COR-L47 (cell line): ENCODE results near the gene ARAP1.

Experiments used
- DNase-seq: peaks from one replicate; lab custom pipeline; 2025; lab: John Stamatoyannopoulos, UW

ARAP1 gene

DNA sequence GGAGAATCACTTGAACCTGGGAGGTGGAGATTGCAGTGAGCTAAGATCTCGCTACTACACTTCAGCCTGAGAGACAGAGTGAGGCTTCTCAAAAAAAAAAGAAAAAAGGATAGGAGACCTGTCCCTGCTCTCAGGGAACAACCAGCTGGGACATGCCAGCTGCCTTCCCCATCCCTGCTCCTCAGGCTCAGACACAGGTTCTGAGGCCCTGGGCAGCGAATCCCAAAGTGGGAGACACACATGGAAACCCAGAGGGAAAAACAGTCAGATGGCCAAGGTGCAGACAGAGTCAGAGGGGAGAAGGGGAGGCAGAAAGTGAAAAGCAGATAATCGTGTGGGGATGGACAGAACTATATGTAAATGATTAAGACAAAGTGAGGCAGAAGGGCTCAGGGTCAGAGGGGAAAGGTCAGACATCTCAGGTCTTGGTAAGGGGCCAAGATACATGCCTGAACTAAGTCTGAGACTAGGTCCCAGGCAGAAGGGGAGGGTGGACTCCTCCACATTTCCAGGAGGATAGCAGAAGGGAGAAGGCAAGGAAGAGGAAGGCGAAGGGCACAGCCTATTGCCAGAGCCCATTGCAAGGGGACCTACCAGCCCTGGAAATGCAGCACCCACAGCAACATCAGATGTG lies 27.4 kb upstream of the ARAP1 start:
- no peak for DNase-seq

GRCh38 chr11:72778535-72779494 lies 26.6 kb upstream of the ARAP1 start:
- DNase-seq: no peak

- no peak for DNase-seq
These were observed 25.6 kb upstream of the ARAP1 start for GRCh38 chr11:72777755-72778278.

GRCh38 chr11:72776844-72777754 lies 24.9 kb upstream of the ARAP1 start:
- DNase-seq: no peak

DNA sequence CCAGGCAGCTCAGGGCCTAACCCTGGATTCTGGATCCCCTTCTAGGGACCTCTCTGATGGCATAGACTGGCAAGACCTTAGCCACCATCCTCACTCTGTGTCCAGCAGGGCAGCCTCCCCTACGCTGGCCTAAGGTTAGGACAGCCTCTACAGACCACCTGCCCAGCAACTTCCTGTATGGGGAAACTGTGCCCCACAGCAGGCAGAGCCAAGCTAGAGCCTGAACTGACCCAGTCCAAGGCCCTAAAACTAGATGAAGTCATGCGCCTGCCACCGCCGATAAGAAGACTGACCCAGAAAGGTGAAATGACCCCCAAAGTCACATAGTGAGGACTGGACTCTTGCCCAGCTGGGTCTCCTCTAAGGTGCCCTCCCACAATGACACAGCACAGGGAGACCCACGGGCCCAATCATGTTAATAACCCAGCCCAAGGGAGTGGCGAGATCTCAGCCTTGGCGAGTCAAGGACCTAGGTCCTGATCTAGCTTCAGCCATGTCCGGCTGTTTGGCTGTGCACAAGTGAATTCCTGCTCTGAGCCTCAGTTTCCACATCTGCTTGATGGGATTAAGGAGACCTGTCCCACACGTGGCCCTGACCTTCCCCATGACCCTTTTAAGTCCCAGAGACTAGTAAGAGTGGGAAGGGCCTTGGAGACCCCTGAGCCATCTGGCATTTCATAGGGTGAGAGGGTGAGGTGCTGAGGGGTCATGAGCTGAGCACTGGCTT lies 24.1 kb upstream of the ARAP1 start:
- DNase-seq: no peak

DNA sequence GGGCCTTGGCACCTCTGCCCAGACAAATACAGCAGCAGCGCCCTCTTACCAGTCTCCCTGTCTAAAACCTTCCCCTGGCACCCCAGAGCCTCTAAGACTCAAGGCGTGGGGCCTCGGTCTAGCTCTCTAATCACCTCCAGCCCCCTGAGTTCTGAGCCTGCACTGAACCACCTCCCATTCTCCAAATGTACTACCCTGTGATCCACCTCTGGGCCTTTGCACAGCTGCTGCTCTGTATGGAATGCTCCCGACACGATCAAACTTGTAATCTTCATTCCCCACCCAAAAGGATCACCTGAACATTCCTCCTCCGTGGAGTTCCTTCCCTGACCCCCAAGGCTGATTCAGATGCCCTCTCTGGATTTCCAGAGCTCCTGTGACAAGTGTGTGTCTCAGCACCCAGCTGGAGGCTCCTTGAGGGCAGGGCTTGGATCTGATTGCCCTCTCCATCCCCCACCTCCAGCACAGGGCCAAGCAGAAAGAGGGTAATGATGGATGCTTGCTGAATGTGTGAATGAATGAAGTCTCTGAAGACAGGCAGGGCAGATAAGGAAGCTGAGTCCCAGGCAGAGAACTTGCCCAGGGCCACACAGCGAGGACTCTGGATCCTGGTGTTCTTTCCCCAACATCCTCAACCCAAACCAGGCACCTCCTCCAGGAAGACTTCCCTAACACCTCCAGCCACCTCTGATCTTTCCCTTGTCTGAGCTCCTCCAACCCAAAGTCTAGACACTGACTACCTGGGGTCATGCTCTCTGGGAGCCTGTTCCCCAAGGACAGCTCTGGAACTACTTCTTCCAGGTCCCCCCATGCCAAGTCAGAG lies 23.3 kb upstream of the ARAP1 start:
- no peak for DNase-seq

DNA sequence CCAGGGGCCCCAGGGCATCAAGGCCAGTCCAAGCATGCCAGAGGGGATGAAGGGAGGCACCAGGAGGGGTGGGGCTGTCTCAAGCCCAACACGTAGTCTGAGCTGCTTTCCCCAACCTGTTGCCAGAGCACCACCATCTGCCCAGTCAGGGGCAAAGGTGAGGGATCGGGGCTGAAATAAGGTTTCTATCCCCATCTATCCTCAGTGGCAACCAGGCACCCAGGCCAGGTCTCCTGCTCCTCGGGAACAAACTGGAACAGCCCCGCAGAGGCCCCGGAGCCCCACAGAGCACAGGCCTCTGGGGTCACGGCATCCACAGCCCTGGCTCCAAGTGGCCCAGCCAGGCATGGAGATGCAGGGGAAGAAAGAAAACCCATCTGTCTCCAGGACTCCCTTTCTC lies 22.3 kb upstream of the ARAP1 start:
- DNase-seq: no peak

- DNase-seq: no peak
These were observed 21.5 kb upstream of the ARAP1 start for GRCh38 chr11:72773696-72774095.

DNA sequence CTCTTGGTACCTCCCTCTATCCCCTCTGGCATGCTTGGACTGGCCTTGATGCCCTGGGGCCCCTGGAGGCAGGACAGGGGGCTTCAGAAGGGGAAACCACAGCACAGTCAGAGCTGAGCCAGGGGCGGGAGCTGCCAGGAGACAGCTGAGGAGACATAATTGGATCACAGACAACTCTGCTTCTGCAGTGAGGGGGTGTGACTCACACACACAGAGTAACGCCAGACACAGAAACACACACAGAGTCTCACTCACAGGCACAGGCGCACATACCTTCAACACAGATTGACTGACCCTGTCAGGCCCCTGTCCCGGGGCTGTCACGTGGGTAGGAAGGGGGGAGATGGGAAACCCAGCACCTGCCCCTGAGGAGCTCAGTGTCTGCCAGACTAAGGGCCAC lies 21.1 kb upstream of the ARAP1 start:
- no peak for DNase-seq

- DNase-seq: no peak
These were observed 19.9 kb upstream of the ARAP1 start for GRCh38 chr11:72772059-72772458.

DNA sequence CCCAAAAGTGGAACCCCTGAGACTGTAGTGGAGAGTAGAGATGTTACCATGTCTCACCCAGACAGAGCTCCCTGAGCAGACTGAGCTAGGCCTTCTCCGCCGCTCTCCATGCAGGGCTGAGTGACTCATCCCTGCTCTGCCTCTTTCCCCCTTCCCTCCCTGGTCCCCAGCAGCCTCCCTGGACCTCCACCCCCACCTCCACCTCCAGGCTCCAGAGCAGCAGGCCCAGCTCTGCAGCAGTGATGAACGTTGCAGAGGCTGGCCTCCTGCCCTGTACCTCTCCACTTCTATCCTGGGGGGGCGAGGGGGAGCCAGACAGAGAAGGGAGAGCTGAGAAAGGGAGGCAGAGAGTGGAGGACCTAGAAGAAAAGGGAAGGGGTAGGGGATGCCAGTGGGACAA lies 19.3 kb upstream of the ARAP1 start:
- no peak for DNase-seq

DNA sequence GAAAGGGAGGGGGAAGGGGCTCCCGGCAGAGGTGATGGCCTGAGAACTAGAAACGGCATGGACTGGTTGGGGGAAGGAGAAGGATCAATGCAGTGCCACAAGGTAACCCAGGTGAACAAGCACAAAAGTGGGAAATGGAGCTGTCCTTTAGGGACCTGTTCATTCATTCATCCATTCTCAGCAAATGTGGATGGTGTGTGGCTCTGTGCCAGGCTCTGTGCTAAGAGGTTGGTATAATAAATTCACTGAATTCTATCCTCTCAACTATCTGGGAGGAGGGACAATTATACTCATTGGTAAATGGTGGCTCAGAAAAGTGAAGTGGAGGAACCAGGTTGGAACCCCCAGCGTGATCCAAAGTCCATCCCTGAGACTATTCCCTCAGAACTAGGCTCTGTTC lies 18.6 kb upstream of the ARAP1 start:
- DNase-seq: no peak

GRCh38 chr11:72769680-72770079 lies 17.5 kb upstream of the ARAP1 start:
- no peak for DNase-seq

DNA sequence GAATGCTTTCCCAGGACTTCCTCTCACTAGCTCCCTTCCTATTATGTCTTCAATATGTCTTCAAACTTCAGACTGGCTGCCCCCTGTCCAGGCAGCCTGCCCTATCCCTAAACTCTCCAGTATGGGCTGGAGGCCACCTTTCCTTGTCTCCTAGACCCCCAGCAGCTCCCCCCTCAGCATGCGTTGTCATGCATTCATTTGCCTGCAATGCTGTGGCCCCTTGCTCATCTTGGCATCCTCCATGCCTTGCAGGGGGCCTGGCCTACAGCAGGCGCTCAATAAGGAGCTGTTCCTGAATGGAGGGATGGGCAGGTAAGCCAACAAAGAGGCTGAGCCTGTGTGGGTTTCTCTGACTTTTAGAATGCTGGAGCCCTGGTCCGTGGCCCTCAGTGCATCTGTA lies 16.4 kb upstream of the ARAP1 start:
- DNase-seq: no peak

GRCh38 chr11:72767203-72768062 lies 15.2 kb upstream of the ARAP1 start:
- DNase-seq: no peak

GRCh38 chr11:72766152-72766902 lies 14.1 kb upstream of the ARAP1 start:
- DNase-seq: no peak

DNA sequence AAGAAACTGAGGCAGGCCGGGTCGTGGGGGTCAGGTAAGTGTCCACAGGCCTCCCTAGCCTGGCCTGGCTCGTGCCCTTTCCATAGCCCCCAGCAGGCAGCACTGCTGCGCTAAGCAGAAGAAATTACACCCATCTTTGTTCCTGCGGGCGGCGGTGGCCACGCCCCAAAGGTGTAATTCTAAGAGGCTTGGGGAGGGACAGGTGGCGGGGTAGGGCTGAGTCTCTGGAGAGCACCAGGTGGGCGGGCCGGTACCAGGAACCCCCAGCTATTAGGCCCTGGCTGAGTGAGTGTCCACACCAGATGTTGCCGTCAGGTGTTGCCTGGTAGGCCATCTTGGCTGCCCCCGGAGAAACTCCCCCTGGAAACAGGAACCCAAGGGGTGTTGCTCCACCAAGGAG lies 12.3 kb upstream of the ARAP1 start:
- DNase-seq: peak; percentile 92

DNA sequence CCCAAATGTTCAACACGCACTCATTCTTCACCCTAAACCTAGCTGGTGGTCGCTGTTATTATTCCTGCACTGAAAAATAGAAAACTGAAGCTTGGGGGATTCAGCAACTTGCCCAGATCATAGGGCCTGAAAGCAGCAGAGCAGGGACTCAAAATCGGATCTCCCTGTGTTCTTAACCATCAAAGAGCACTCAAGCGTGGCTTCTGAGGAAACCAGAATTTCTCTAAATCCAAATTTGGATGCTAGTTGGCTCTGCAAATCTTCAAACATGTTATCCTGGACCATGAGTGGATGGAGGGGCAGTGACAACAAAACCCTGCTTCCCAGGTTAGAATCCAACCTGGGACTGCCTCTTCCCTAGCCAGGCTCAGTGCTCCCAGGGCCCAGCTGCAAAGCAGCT lies 11.6 kb upstream of the ARAP1 start:
- DNase-seq: no peak
